KOPT-K1 (cell line): ENCODE measurements around the gene KRT86.
"Not testable (repeated sequence)": the region's sequence is repeated elsewhere in the genome, so short reads cannot be mapped to it uniquely, and the experiment has no call there.

ENCODE experiments used
- H3K27ac ChIP-seq: fragments of 200-600 bp; sonication (generic); 2 replicates; pipeline ENCODE4 v1.5.1; 2016; ENCODE audit warnings: antibody characterized with exemption, mild to moderate bottlenecking, low read depth, low read length; ENCODE audit not compliant: poor library complexity, severe bottlenecking
- H3K36me3 ChIP-seq: fragments of 200-600 bp; sonication (generic); 2 replicates; pipeline ENCODE4 v1.5.1; 2017; ENCODE audit warnings: antibody characterized with exemption, mild to moderate bottlenecking, low read length, moderate library complexity; ENCODE audit not compliant: insufficient read depth
- H3K9me3 ChIP-seq: fragments of 200-600 bp; sonication (generic); 2 replicates; pipeline ENCODE4 v1.5.1; 2017; ENCODE audit warnings: antibody characterized with exemption, low read length, mild to moderate bottlenecking; ENCODE audit not compliant: insufficient read depth, poor library complexity, severe bottlenecking

Gene KRT86

GRCh38 chr12:52254180-52254964 is 20.1 kb upstream of the KRT86 start:
- Histone ChIP-seq H3K36me3 (no peaks in the 10 kb centered on the region), H3K9me3 (no peaks in the 10 kb centered on the region), H3K27ac (no peak overlapping the region)

GRCh38 chr12:52254965-52255751 is 19.3 kb upstream of the KRT86 start:
- H3K27ac ChIP-seq: no peak overlapping the region
- H3K9me3 ChIP-seq: no peaks in the 10 kb centered on the region
- H3K36me3 ChIP-seq: no peaks in the 10 kb centered on the region

- Histone ChIP-seq H3K9me3 (no peaks in the 10 kb centered on the region), H3K27ac (no peak overlapping the region), H3K36me3 (no peaks in the 10 kb centered on the region)
These were observed 18.4 kb upstream of the KRT86 start for GRCh38 chr12:52255926-52256583.

GRCh38 chr12:52256584-52256935 is 17.9 kb upstream of the KRT86 start:
- Histone ChIP-seq H3K36me3 (no peaks in the 10 kb centered on the region), H3K27ac (no peak overlapping the region), H3K9me3 (no peaks in the 10 kb centered on the region)

GRCh38 chr12:52257074-52257551 is 17.3 kb upstream of the KRT86 start:
- no peaks in the 10 kb centered on the region for H3K9me3 ChIP-seq
- H3K36me3 ChIP-seq: no peaks in the 10 kb centered on the region
- H3K27ac ChIP-seq: no peak overlapping the region

- H3K27ac ChIP-seq, H3K9me3 ChIP-seq, H3K36me3 ChIP-seq: not testable (repeated sequence)
These were observed 16.5 kb upstream of the KRT86 start for GRCh38 chr12:52257922-52258321.

GRCh38 chr12:52258335-52258901 is 16.0 kb upstream of the KRT86 start:
- Histone ChIP-seq H3K36me3 (no peaks in the 10 kb centered on the region), H3K27ac (no peak overlapping the region), H3K9me3 (peaks cover 6% of the 10 kb centered on the region)

- H3K27ac ChIP-seq: no peak overlapping the region
- H3K9me3 ChIP-seq: peaks cover 6% of the 10 kb centered on the region
- H3K36me3 ChIP-seq: no peaks in the 10 kb centered on the region
These were observed 14.7 kb upstream of the KRT86 start for GRCh38 chr12:52259657-52260243.

- peaks cover 6% of the 10 kb centered on the region for H3K9me3 ChIP-seq
- H3K36me3 ChIP-seq: no peaks in the 10 kb centered on the region
- H3K27ac ChIP-seq: no peak overlapping the region
These were observed 13.9 kb upstream of the KRT86 start for GRCh38 chr12:52260361-52261207.

GRCh38 chr12:52261208-52261484 is 13.3 kb upstream of the KRT86 start:
- Histone ChIP-seq H3K9me3 (peaks cover 6% of the 10 kb centered on the region), H3K36me3 (no peaks in the 10 kb centered on the region), H3K27ac (no peak overlapping the region)

GRCh38 chr12:52262286-52262685 is 12.2 kb upstream of the KRT86 start:
- Histone ChIP-seq H3K36me3 (no peaks in the 10 kb centered on the region), H3K9me3 (peaks cover 6% of the 10 kb centered on the region), H3K27ac (no peak overlapping the region)

GRCh38 chr12:52263761-52264434 is 10.5 kb upstream of the KRT86 start:
- Histone ChIP-seq H3K36me3 (no peaks in the 10 kb centered on the region), H3K9me3 (peaks cover 6% of the 10 kb centered on the region), H3K27ac (no peak overlapping the region)

- Histone ChIP-seq H3K9me3 (peaks cover 6% of the 10 kb centered on the region), H3K27ac (no peak overlapping the region), H3K36me3 (no peaks in the 10 kb centered on the region)
These were observed 10.0 kb upstream of the KRT86 start for GRCh38 chr12:52264435-52264825.

- Histone ChIP-seq H3K36me3 (no peaks in the 10 kb centered on the region), H3K27ac (no peak overlapping the region), H3K9me3 (peaks cover 6% of the 10 kb centered on the region)
These were observed 7.9 kb upstream of the KRT86 start for GRCh38 chr12:52266514-52266913.
